HUES64 (cell line): Measurements from ENCODE around the gene TBC1D26.
"Not testable (repeated sequence)": the region's sequence is repeated elsewhere in the genome, so short reads cannot be mapped to it uniquely, and the experiment has no call there.

Experiments
- H3K27ac ChIP-seq: 2 replicates; pipeline ENCODE4 v1.7.0; 2013; ENCODE audit warnings: low read depth, low read length, inconsistent platforms
- H3K27me3 ChIP-seq: 2 replicates; pipeline ENCODE4 v1.6.1; 2013; ENCODE audit warnings: mild to moderate bottlenecking, low read length; ENCODE audit not compliant: insufficient read depth
- H3K36me3 ChIP-seq: 2 replicates; pipeline ENCODE4 v1.6.1; 2013; ENCODE audit warnings: mild to moderate bottlenecking, low read length; ENCODE audit not compliant: insufficient read depth
- H3K4me1 ChIP-seq: 2 replicates; pipeline ENCODE4 v1.6.1; 2013; ENCODE audit warnings: mild to moderate bottlenecking, low read length, moderate library complexity; ENCODE audit not compliant: insufficient read depth
- H3K4me3 ChIP-seq: 2 replicates; pipeline ENCODE4 v1.5.1; 2013; ENCODE audit warnings: mild to moderate bottlenecking, low read length, moderate library complexity
- H3K9ac ChIP-seq: 2 replicates; pipeline ENCODE4 v1.6.1; 2013; ENCODE audit warnings: mild to moderate bottlenecking, low read depth, low read length
- H3K9me3 ChIP-seq: 2 replicates; pipeline ENCODE4 v1.6.1; 2013; ENCODE audit warnings: low read depth, low read length; ENCODE audit not compliant: insufficient read depth
- WGBS: fragments of 150-250, 120-280 bp; methylation state at CpG from one replicate; pipeline ENCODE4 v1.1.7; 2013; ENCODE audit warnings: missing lambda C conversion rate; 5-methylcytosine and 5-hydroxymethylcytosine counted together

TBC1D26 gene

GRCh38 chr17:15730535-15730934 is 1.5 kb upstream of the TBC1D26 start:
- H3K27ac ChIP-seq, H3K27me3 ChIP-seq, H3K9me3 ChIP-seq, H3K4me1 ChIP-seq, H3K4me3 ChIP-seq, H3K9ac ChIP-seq, H3K36me3 ChIP-seq: not testable (repeated sequence)
- no CpG with 5 or more reads among the region's 14 CpGs for WGBS

- H3K9me3 ChIP-seq, H3K4me1 ChIP-seq, H3K4me3 ChIP-seq, H3K36me3 ChIP-seq, H3K27me3 ChIP-seq, H3K27ac ChIP-seq, H3K9ac ChIP-seq: not testable (repeated sequence)
- 94% methylated on average over 4 of the region's 10 CpGs for WGBS
These were observed 1.2 kb downstream of the TBC1D26 start for GRCh38 chr17:15733174-15733789.

- not testable (repeated sequence) for H3K4me1 ChIP-seq, H3K9me3 ChIP-seq, H3K27me3 ChIP-seq, H3K36me3 ChIP-seq, H3K4me3 ChIP-seq, H3K27ac ChIP-seq, H3K9ac ChIP-seq
- WGBS = 84% methylated on average over 3 of the region's 5 CpGs
These were observed 4.5 kb downstream of the TBC1D26 start for GRCh38 chr17:15736578-15736977.

GRCh38 chr17:15738066-15738465 is 6.0 kb downstream of the TBC1D26 start:
- H3K4me1 ChIP-seq = no peaks in the 10 kb centered on the region
- H3K36me3 ChIP-seq = no peaks in the 10 kb centered on the region
- H3K9me3 ChIP-seq = no peaks in the 10 kb centered on the region
- no peak overlapping the region for H3K27ac ChIP-seq
- WGBS = 94% methylated on average over 10 of the region's 10 CpGs
- H3K27me3 ChIP-seq = no peaks in the 10 kb centered on the region
- H3K4me3 ChIP-seq = no peak overlapping the region
- H3K9ac ChIP-seq = no peak overlapping the region

- not testable (repeated sequence) for H3K27ac ChIP-seq, H3K4me1 ChIP-seq, H3K27me3 ChIP-seq, H3K9me3 ChIP-seq, H3K4me3 ChIP-seq, H3K36me3 ChIP-seq, H3K9ac ChIP-seq
- WGBS = 95% methylated on average over 9 of the region's 11 CpGs
These were observed 7.2 kb downstream of the TBC1D26 start for GRCh38 chr17:15739259-15739658.

GRCh38 chr17:15740041-15740440 is 8.0 kb downstream of the TBC1D26 start:
- H3K27ac ChIP-seq, H3K9me3 ChIP-seq, H3K4me3 ChIP-seq, H3K27me3 ChIP-seq, H3K9ac ChIP-seq, H3K36me3 ChIP-seq, H3K4me1 ChIP-seq: not testable (repeated sequence)
- WGBS = 93% methylated on average over 8 of the region's 8 CpGs

GRCh38 chr17:15740570-15741120 is 8.6 kb downstream of the TBC1D26 start:
- Histone ChIP-seq H3K27ac (no peak overlapping the region), H3K36me3 (no peaks in the 10 kb centered on the region), H3K9ac (no peak overlapping the region), H3K4me3 (no peak overlapping the region), H3K27me3 (no peaks in the 10 kb centered on the region), H3K4me1 (no peaks in the 10 kb centered on the region), H3K9me3 (no peaks in the 10 kb centered on the region)
- 93% methylated on average over 7 of the region's 7 CpGs for WGBS

- Histone ChIP-seq H3K9ac (no peak overlapping the region), H3K36me3 (no peaks in the 10 kb centered on the region)
These were observed 9.5 kb downstream of the TBC1D26 start for GRCh38 chr17:15741624-15742023.

GRCh38 chr17:15742051-15742795 is 10.1 kb downstream of the TBC1D26 start:
- H3K9me3 ChIP-seq = no peaks in the 10 kb centered on the region
- H3K4me3 ChIP-seq = no peak overlapping the region
- H3K27ac ChIP-seq = no peak overlapping the region
- 92% methylated on average over 15 of the region's 15 CpGs for WGBS
- H3K4me1 ChIP-seq = no peaks in the 10 kb centered on the region
- no peaks in the 10 kb centered on the region for H3K36me3 ChIP-seq
- no peaks in the 10 kb centered on the region for H3K27me3 ChIP-seq
- no peak overlapping the region for H3K9ac ChIP-seq

More at GRCh38 chr17:15741624-15742023, 9.5 kb downstream of the TBC1D26 start:
- H3K9me3 ChIP-seq = no peaks in the 10 kb centered on the region
- H3K27me3 ChIP-seq = no peaks in the 10 kb centered on the region
- H3K4me3 ChIP-seq = no peak overlapping the region
- H3K27ac ChIP-seq = no peak overlapping the region
- 96% methylated on average over 9 of the region's 9 CpGs for WGBS
- no peaks in the 10 kb centered on the region for H3K4me1 ChIP-seq

GRCh38 chr17:15742921-15743320 is 10.8 kb downstream of the TBC1D26 start:
- H3K9me3 ChIP-seq = no peaks in the 10 kb centered on the region
- WGBS = 95% methylated on average over 7 of the region's 7 CpGs
- H3K27ac ChIP-seq = no peak overlapping the region
- H3K36me3 ChIP-seq = no peaks in the 10 kb centered on the region
- H3K27me3 ChIP-seq = no peaks in the 10 kb centered on the region
- H3K4me1 ChIP-seq = no peaks in the 10 kb centered on the region
- H3K4me3 ChIP-seq = no peak overlapping the region
- H3K9ac ChIP-seq = no peak overlapping the region

- 82% methylated on average over 7 of the region's 7 CpGs for WGBS
- Histone ChIP-seq H3K9ac (no peak overlapping the region), H3K9me3 (no peaks in the 10 kb centered on the region), H3K27me3 (no peaks in the 10 kb centered on the region), H3K4me1 (no peaks in the 10 kb centered on the region), H3K27ac (no peak overlapping the region), H3K36me3 (no peaks in the 10 kb centered on the region), H3K4me3 (no peak overlapping the region)
These were observed 12.1 kb downstream of the TBC1D26 start for GRCh38 chr17:15744074-15744676.
